Activated T-cell treated with anti-CD3 and anti-CD28 coated beads, Interleukin-2, amount 50 U/mL, for 24 hours (primary cell): ENCODE data around the gene SKAP2.

ENCODE experiments used
- DNase-seq: peaks from one replicate; pipeline ENCODE4 v3.0.0-alpha.2; 2020
- H3K27ac Mint-ChIP-seq: 2 replicates; pipeline ENCODE4 v1.8.0; 2020; ENCODE audit warnings: mild to moderate bottlenecking, mixed read lengths
- H3K27me3 Mint-ChIP-seq: 2 replicates; pipeline ENCODE4 v1.8.0; 2020; ENCODE audit warnings: mixed read lengths
- H3K36me3 Mint-ChIP-seq: 2 replicates; pipeline ENCODE4 v1.8.0; 2020; ENCODE audit warnings: low read depth, mixed read lengths
- H3K4me1 Mint-ChIP-seq: 2 replicates; pipeline ENCODE4 v1.8.0; 2020; ENCODE audit warnings: low read depth, mixed read lengths
- H3K4me3 Mint-ChIP-seq: 2 replicates; pipeline ENCODE4 v1.8.0; 2020; ENCODE audit warnings: mild to moderate bottlenecking, moderate library complexity, mixed read lengths
- H3K9me3 Mint-ChIP-seq: 2 replicates; pipeline ENCODE4 v1.8.0; 2020; ENCODE audit warnings: mixed read lengths

SKAP2 gene

DNA sequence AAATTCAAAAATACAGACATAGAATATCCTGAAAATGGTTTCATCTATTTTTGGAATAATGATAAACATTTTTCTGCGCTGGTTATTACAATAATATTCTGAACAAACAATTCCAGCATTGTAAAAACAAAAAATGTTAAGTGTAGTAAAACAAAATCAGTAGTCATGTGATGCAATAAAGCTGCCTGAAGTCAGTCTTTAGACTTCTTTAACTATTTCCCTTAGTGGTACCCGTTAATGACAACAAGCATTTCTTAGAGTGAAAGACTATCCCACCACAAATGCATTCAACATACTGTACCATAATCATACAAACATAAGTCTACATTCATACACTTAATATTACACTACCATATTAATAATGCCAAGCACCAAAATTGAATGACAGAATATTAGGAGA, 1.6 kb downstream of the SKAP2 start:
- Mint-ChIP-seq H3K9me3 (peaks cover 4% of the 10 kb centered on the region), H3K36me3 (peaks cover 11% of the 10 kb centered on the region), H3K27ac (no peak overlapping the region), H3K27me3 (peaks cover 69% of the 10 kb centered on the region), H3K4me3 (no peak overlapping the region), H3K4me1 (peaks cover 26% of the 10 kb centered on the region)
- no peak for DNase-seq

DNA sequence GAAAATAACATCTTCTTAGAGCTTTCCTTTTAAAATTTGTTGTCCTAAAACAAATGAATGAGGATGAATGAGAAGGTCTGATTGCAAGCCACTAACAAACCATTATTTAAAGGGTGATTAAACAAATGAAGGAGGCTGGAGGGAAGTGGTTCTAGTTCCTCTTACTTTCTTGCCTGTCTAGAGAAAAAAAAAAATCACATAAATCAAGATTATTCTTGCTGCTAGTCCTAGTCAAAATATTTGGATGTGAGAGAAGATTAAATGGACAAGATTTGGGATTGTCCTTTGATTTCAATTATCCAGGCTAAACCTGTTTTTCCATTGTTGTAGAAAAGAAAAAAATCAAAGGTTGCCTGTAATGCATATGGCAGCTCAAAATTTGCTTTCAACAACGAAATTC, 3.3 kb downstream of the SKAP2 start:
- Mint-ChIP-seq H3K4me1 (peaks cover 32% of the 10 kb centered on the region), H3K4me3 (no peak overlapping the region), H3K9me3 (peaks cover 4% of the 10 kb centered on the region), H3K36me3 (peaks cover 11% of the 10 kb centered on the region), H3K27me3 (peaks cover 79% of the 10 kb centered on the region), H3K27ac (no peak overlapping the region)
- DNase-seq, result no peak

DNA sequence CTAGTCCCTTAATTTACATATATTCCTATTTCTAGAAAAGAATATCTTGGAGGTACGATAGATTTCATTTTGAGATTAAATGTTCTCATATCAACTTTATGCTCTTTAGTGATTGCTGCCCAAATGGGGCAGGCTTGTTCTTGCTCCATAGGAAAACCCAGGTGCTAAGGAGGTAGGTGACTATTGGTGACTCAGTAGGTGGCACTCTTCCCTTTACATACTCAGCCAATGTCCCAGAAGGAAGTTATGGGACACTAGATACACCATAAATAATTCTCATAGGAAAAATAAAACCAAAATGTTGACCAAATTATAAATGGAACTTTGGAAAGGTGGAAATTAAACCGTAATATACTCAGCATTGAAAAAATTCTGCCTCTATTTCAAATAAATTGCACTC, 4.0 kb downstream of the SKAP2 start:
- Mint-ChIP-seq H3K4me1 (peaks cover 27% of the 10 kb centered on the region), H3K27ac (no peak overlapping the region), H3K36me3 (peaks cover 11% of the 10 kb centered on the region), H3K4me3 (no peak overlapping the region), H3K27me3 (peaks cover 77% of the 10 kb centered on the region), H3K9me3 (peaks cover 1% of the 10 kb centered on the region)
- DNase-seq, result no peak

GRCh38 chr7:26859720-26860119, 4.7 kb downstream of the SKAP2 start:
- peaks cover 76% of the 10 kb centered on the region for H3K27me3 Mint-ChIP-seq
- no peak overlapping the region for H3K27ac Mint-ChIP-seq
- peaks cover under 1% of the 10 kb centered on the region for H3K9me3 Mint-ChIP-seq
- no peak for DNase-seq
- no peak overlapping the region for H3K4me3 Mint-ChIP-seq
- peaks cover 8% of the 10 kb centered on the region for H3K36me3 Mint-ChIP-seq
- peaks cover 21% of the 10 kb centered on the region for H3K4me1 Mint-ChIP-seq

- Mint-ChIP-seq H3K36me3 (no peaks in the 10 kb centered on the region), H3K27ac (no peak overlapping the region), H3K27me3 (peaks cover 71% of the 10 kb centered on the region), H3K4me1 (peaks cover 14% of the 10 kb centered on the region), H3K4me3 (no peak overlapping the region), H3K9me3 (no peaks in the 10 kb centered on the region)
- no peak for DNase-seq
Observed at GRCh38 chr7:26858735-26859134, 5.7 kb downstream of the SKAP2 start.

GRCh38 chr7:26858241-26858715, 6.1 kb downstream of the SKAP2 start:
- H3K4me3 Mint-ChIP-seq, result no peak overlapping the region
- H3K27ac Mint-ChIP-seq, result no peak overlapping the region
- H3K27me3 Mint-ChIP-seq, result peaks cover 71% of the 10 kb centered on the region
- H3K36me3 Mint-ChIP-seq, result no peaks in the 10 kb centered on the region
- no peak for DNase-seq
- H3K4me1 Mint-ChIP-seq, result peaks cover 10% of the 10 kb centered on the region
- no peaks in the 10 kb centered on the region for H3K9me3 Mint-ChIP-seq

GRCh38 chr7:26857506-26858240, 6.7 kb downstream of the SKAP2 start:
- Mint-ChIP-seq H3K4me3 (peak overlapping the region; percentile 46), H3K4me1 (peaks cover 10% of the 10 kb centered on the region), H3K27me3 (peaks cover 69% of the 10 kb centered on the region)

GRCh38 chr7:26857170-26857505, 7.3 kb downstream of the SKAP2 start:
- no peaks in the 10 kb centered on the region for H3K9me3 Mint-ChIP-seq
- H3K27me3 Mint-ChIP-seq, result peaks cover 66% of the 10 kb centered on the region
- no peak for DNase-seq
- H3K36me3 Mint-ChIP-seq, result no peaks in the 10 kb centered on the region
- H3K4me3 Mint-ChIP-seq, result peak overlapping the region; percentile 46
- H3K4me1 Mint-ChIP-seq, result peaks cover 10% of the 10 kb centered on the region
- H3K27ac Mint-ChIP-seq, result no peak overlapping the region

More at GRCh38 chr7:26857506-26858240, 6.7 kb downstream of the SKAP2 start:
- Mint-ChIP-seq H3K36me3 (no peaks in the 10 kb centered on the region), H3K27ac (no peak overlapping the region), H3K9me3 (no peaks in the 10 kb centered on the region)
- peak; percentile 33 for DNase-seq

- DNase-seq, result no peak
- Mint-ChIP-seq H3K4me1 (peaks cover 10% of the 10 kb centered on the region), H3K27me3 (peaks cover 62% of the 10 kb centered on the region), H3K4me3 (no peak overlapping the region), H3K9me3 (no peaks in the 10 kb centered on the region), H3K27ac (no peak overlapping the region), H3K36me3 (no peaks in the 10 kb centered on the region)
Observed at GRCh38 chr7:26856176-26856985, 8.0 kb downstream of the SKAP2 start.

GRCh38 chr7:26854876-26855855, 9.2 kb downstream of the SKAP2 start:
- no peak overlapping the region for H3K4me3 Mint-ChIP-seq
- DNase-seq, result no peak
- no peaks in the 10 kb centered on the region for H3K9me3 Mint-ChIP-seq
- H3K27me3 Mint-ChIP-seq, result peaks cover 52% of the 10 kb centered on the region
- peaks cover 10% of the 10 kb centered on the region for H3K4me1 Mint-ChIP-seq
- H3K27ac Mint-ChIP-seq, result no peak overlapping the region
- H3K36me3 Mint-ChIP-seq, result no peaks in the 10 kb centered on the region

- H3K27ac Mint-ChIP-seq, result no peak overlapping the region
- H3K4me1 Mint-ChIP-seq, result peaks cover 8% of the 10 kb centered on the region
- no peak overlapping the region for H3K4me3 Mint-ChIP-seq
- no peaks in the 10 kb centered on the region for H3K9me3 Mint-ChIP-seq
- peaks cover 42% of the 10 kb centered on the region for H3K27me3 Mint-ChIP-seq
- H3K36me3 Mint-ChIP-seq, result no peaks in the 10 kb centered on the region
- DNase-seq, result no peak
Observed at GRCh38 chr7:26853788-26854393, 10.5 kb downstream of the SKAP2 start.

DNA sequence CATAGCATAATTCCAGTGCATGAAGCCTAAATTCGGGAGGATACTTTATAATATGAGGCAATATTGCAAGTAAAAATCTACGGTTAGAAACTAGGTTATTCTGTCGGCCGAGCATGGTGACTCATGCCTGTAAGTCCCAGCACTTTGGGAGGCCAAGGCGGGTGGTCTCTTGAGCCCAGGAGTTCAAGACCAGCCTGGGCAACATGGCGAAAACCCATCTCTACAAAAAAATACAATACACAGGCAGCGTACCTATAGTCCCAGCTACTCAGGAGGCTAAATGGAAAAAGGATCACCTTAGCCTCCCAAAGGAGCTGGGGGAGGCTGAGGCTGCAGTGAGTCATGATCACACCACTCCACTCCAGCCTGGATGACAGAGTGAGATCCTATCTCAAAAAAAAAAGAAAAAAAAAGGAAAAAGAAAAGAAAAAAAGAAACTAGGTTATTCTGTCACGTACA, 14.2 kb downstream of the SKAP2 start:
- Mint-ChIP-seq H3K4me3 (no peak overlapping the region), H3K36me3 (no peaks in the 10 kb centered on the region), H3K27ac (no peak overlapping the region), H3K4me1 (no peaks in the 10 kb centered on the region), H3K27me3 (peaks cover 11% of the 10 kb centered on the region), H3K9me3 (no peaks in the 10 kb centered on the region)
- DNase-seq, result no peak

- Mint-ChIP-seq H3K4me3 (no peak overlapping the region), H3K27me3 (no peaks in the 10 kb centered on the region), H3K4me1 (no peaks in the 10 kb centered on the region), H3K9me3 (no peaks in the 10 kb centered on the region), H3K36me3 (no peaks in the 10 kb centered on the region), H3K27ac (no peak overlapping the region)
- no peak for DNase-seq
Observed at GRCh38 chr7:26843705-26844104, 20.7 kb downstream of the SKAP2 start.

DNA sequence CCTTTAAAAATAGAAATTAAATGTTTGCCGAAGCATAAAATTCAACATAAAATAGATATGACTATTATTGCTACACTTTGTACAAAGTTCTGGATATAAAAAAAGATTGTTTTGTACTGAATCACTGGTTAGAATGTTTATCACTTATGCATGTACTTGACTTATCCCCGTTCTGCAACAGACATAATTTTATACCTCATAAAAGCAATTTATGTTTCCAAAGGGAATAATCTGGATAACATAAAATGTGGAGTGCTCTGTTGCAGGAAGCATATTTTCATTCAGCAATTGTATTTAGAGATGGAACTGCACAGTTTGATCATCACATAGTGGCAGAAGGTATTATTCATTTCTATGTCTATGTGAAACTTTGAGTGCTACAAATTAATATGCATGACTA, 21.5 kb downstream of the SKAP2 start:
- H3K27ac Mint-ChIP-seq, result no peak overlapping the region
- H3K27me3 Mint-ChIP-seq, result no peaks in the 10 kb centered on the region
- no peaks in the 10 kb centered on the region for H3K4me1 Mint-ChIP-seq
- no peak overlapping the region for H3K4me3 Mint-ChIP-seq
- H3K9me3 Mint-ChIP-seq, result no peaks in the 10 kb centered on the region
- no peak for DNase-seq
- H3K36me3 Mint-ChIP-seq, result no peaks in the 10 kb centered on the region
